Measurements from ENCODE around the gene CALM1. TPM values are rescaled to one million over a fixed set of nuclear protein-coding genes. Genes with fewer than 3 reads are reported as not detected.

The CALM1 gene
- total RNA-seq, 1 donor from 2014 or later = 590 TPM

DNA sequence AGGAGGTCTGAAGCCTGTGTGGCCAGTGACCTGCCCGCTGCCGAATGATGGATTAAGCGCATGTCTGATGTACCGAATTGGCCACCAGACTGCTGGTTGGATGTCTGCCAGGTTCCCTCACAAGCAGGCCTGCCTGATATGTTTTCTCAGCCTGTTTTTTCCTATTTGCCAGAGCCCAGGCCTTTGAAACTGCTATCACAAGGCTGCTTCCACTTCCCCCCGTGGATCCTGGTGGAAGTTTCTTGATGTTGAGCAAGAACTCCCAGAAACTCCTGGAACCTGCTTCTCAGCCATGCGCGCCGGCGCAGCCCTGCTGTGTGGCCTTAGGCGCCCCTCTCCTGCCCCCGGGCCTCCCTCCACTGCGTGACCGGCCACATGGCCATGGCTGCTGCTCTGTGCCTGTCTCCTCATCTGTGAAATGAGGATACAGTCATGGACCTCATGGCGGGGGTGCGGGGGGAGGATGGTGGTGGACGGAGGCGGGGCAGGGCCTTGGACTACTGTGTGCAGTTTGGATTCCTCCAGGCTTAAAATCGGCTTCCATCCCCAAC is 56.6 kb downstream of the CALM1 start:
- H3K27ac Mint-ChIP-seq (ENCODE audit: unreplicated experiment) = peak overlapping the region; percentile 95
- TF ChIP-seq, protein P1, sequence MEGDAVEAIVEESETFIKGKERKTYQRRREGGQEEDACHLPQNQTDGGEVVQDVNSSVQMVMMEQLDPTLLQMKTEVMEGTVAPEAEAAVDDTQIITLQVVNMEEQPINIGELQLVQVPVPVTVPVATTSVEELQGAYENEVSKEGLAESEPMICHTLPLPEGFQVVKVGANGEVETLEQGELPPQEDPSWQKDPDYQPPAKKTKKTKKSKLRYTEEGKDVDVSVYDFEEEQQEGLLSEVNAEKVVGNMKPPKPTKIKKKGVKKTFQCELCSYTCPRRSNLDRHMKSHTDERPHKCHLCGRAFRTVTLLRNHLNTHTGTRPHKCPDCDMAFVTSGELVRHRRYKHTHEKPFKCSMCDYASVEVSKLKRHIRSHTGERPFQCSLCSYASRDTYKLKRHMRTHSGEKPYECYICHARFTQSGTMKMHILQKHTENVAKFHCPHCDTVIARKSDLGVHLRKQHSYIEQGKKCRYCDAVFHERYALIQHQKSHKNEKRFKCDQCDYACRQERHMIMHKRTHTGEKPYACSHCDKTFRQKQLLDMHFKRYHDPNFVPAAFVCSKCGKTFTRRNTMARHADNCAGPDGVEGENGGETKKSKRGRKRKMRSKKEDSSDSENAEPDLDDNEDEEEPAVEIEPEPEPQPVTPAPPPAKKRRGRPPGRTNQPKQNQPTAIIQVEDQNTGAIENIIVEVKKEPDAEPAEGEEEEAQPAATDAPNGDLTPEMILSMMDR (IDR thresholded peaks at IDR 0.05; ENCODE audit: partially characterized antibody, unreplicated experiment) = no peak
- peaks cover 7% of the 10 kb centered on the region for H3K9me3 Mint-ChIP-seq (ENCODE audit: unreplicated experiment)
- H3K27me3 Mint-ChIP-seq (ENCODE audit: unreplicated experiment) = peaks cover 8% of the 10 kb centered on the region
- no peaks in the 10 kb centered on the region for H3K36me3 Mint-ChIP-seq (ENCODE audit: unreplicated experiment)
- H3K4me3 Mint-ChIP-seq (ENCODE audit: unreplicated experiment) = peak overlapping the region; percentile 71
- no peak for DNase-seq
- H3K4me1 Mint-ChIP-seq (ENCODE audit: low read depth, unreplicated experiment) = peaks cover 4% of the 10 kb centered on the region

DNA sequence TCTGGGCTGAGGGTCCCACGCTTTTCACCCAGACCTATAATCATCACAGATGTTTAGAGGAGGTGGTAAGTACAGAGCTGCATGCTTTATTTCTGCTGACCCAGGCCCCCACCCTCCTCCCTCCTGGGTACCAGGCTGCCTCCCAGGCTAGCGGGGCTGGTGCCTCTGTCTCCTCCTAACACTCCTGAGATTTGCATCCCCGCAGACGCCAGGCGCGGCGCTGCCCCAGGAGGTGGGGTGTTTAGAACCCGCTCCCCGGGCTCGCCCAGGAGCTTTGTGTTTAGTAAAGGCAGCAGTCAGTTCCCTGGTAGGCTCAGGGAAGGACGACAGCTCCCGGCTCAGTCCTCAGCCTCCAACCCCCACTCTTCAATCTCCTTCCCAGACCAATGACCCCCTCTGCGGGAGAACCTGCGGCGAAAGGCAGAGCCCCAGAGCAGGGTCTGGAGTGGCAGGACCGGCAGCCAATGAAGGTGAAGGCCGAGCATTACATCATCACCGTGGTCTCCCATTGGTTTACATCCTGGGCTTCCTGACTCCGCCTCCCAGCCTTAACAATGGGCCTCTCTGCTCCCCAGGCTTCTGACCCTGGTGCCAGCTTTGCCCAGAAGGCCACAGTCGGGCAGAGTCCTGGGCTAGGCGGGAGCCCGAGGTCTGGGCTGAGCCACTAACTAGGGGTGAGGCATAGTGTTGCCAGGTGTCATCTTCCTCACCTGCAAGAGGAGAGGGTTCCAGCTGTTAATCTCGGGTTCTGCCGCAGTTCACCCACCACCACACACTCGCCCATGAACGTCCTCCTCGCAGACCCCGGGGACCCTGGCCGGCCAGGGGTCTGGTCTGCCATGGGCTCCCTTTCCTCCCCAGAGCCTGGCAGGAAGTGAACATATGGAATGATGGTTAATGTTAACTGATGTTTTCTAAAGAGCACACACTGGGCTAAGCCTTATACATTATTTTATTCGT is 57.5 kb downstream of the CALM1 start:
- Mint-ChIP-seq H3K4me1 (ENCODE audit: low read depth, unreplicated experiment) (peaks cover 4% of the 10 kb centered on the region), H3K27me3 (ENCODE audit: unreplicated experiment) (peaks cover 8% of the 10 kb centered on the region), H3K27ac (ENCODE audit: unreplicated experiment) (peak overlapping the region; percentile 95), H3K4me3 (ENCODE audit: unreplicated experiment) (peak overlapping the region; percentile 71), H3K36me3 (ENCODE audit: unreplicated experiment) (no peaks in the 10 kb centered on the region), H3K9me3 (ENCODE audit: unreplicated experiment) (peaks cover 7% of the 10 kb centered on the region)
- TF ChIP-seq, protein P1 (IDR thresholded peaks at IDR 0.05; ENCODE audit: partially characterized antibody, unreplicated experiment) = no peak
- DNase-seq = peak; percentile 96

DNA sequence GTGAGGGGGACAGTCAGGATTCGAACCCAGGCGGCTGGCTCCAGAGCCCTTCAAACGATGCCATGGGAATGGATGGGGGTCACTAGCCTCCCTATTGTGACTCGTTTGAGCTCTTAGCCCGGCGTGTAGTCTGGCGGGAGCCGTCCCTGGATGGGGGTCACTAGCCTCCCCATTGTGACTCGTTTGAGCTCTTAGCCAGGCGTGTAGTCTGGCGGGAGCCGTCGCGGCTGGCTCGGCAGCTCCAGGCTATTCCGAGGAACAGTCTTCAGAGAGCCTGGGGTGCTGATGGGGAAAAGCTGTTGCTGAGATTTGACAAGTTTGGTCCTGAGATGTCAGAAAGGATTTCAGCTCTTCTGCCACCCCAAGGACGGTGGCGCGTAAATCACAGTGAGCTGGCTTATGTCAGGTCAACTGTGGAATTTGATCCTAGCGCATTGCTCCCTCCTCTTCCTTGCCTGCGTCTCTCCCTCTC is 58.3 kb downstream of the CALM1 start:
- Mint-ChIP-seq H3K4me1 (ENCODE audit: low read depth, unreplicated experiment) (peaks cover 4% of the 10 kb centered on the region), H3K4me3 (ENCODE audit: unreplicated experiment) (no peak overlapping the region), H3K27me3 (ENCODE audit: unreplicated experiment) (peaks cover 10% of the 10 kb centered on the region), H3K9me3 (ENCODE audit: unreplicated experiment) (peaks cover 6% of the 10 kb centered on the region), H3K36me3 (ENCODE audit: unreplicated experiment) (peaks cover 8% of the 10 kb centered on the region), H3K27ac (ENCODE audit: unreplicated experiment) (no peak overlapping the region)
- TF ChIP-seq, protein P1 (IDR thresholded peaks at IDR 0.05; ENCODE audit: partially characterized antibody, unreplicated experiment) = no peak
- no peak for DNase-seq

DNA sequence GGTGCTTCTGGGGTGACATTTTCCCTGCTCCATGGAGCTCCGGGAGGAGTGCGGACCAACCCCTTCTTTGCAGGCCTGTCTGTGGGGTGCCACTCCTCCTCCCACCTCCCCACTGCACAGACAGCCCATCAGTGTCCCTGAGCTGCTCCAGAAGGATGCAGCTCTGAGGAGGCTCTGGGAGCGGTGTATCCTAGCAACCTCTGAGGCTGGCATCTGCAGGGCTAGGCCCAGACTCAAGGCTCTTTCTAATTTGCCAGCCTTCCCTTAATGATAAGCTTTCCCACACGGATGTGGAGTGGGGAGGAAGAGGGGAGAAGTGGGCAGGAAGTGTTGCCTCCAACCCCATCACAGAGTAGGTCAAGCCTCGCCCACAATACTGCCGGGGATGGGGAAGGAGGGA is 59.7 kb downstream of the CALM1 start:
- Mint-ChIP-seq H3K4me1 (ENCODE audit: low read depth, unreplicated experiment) (peaks cover 4% of the 10 kb centered on the region), H3K27me3 (ENCODE audit: unreplicated experiment) (peaks cover 11% of the 10 kb centered on the region), H3K27ac (ENCODE audit: unreplicated experiment) (no peak overlapping the region), H3K9me3 (ENCODE audit: unreplicated experiment) (peaks cover 6% of the 10 kb centered on the region), H3K4me3 (ENCODE audit: unreplicated experiment) (no peak overlapping the region), H3K36me3 (ENCODE audit: unreplicated experiment) (peaks cover 9% of the 10 kb centered on the region)
- no peak for DNase-seq
- TF ChIP-seq, protein P1 (IDR thresholded peaks at IDR 0.05; ENCODE audit: partially characterized antibody, unreplicated experiment) = no peak

DNA sequence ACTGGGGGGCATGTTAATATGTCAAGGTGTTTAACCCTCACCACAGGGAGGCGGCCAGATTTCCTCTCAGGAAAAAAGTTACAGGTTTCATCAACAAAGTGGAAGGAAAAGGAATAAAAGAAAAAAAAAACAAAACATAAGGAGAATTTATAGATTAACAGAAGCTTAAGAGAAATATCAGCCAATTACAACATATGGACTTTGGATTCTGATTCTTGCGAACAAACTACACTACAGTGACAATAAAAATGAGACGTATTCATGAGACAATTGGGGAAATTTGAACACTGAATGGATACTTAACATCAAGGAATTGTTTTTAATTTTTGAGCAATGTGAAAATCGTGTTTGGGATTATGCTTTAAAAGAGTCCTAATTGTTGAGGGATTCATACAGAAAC is 60.4 kb downstream of the CALM1 start:
- no peak for DNase-seq
- H3K4me1 Mint-ChIP-seq (ENCODE audit: low read depth, unreplicated experiment) = peaks cover 4% of the 10 kb centered on the region
- H3K27ac Mint-ChIP-seq (ENCODE audit: unreplicated experiment) = no peak overlapping the region
- H3K36me3 Mint-ChIP-seq (ENCODE audit: unreplicated experiment) = peaks cover 9% of the 10 kb centered on the region
- TF ChIP-seq, protein P1 (IDR thresholded peaks at IDR 0.05; ENCODE audit: partially characterized antibody, unreplicated experiment) = no peak
- peaks cover 8% of the 10 kb centered on the region for H3K27me3 Mint-ChIP-seq (ENCODE audit: unreplicated experiment)
- no peak overlapping the region for H3K4me3 Mint-ChIP-seq (ENCODE audit: unreplicated experiment)
- H3K9me3 Mint-ChIP-seq (ENCODE audit: unreplicated experiment) = peaks cover 6% of the 10 kb centered on the region

Measured in glutamatergic neuron (in vitro differentiated cells).